HG03064 (cell line): ENCODE results near the gene FAM151B.
A peak's percentile ranks its signal among the peaks of the same experiment; 100 is the strongest.
"Not testable (repeated sequence)": the region's sequence is repeated elsewhere in the genome, so short reads cannot be mapped to it uniquely, and the experiment has no call there.

Experiments used
- ATAC-seq: cut with Tn5 transposase; IDR thresholded peaks from one replicate; pipeline ENCODE4 v1.9.1; 2021; ENCODE audit warnings: low read depth; ENCODE audit not compliant: unreplicated experiment

The FAM151B gene, protein sequence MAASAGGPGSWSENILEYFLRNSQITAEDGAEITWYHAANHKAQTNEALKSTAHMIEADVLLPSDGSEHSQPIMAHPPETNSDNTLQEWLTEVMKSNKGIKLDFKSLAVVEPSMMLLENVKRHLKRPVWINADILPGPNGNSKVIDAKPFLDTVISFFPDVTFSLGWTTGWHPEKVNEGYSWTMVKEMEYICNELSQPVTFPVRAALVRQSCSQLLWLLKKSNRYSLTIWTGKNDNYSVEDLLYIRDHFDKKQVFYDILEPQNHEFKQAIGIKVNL

GRCh38 chr5:80487829-80488721 lies at the start of gene FAM151B:
Gene FAM151B, plus strand, starts transcription at chr5:80488100. Its CDS starts 24 bp downstream, at chr5:80488124.
- peak; percentile 90 for ATAC-seq

DNA sequence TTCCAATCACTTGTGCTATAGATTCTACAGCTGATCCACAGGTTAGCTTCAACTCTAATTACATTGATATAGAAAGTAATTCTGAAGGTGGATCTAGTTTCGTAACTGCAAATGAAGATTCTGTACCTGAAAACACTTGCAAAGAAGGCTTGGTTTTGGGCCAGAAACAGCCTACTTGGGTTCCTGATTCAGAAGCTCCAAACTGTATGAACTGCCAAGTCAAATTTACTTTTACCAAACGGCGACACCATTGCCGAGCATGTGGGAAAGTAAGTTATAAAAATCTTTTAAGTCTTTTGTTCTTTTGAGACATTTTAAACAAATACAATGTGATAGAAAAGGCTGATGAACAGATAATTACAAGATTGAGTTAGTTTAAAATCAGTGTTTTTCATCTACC lies 49.2 kb upstream of the FAM151B start:
- ATAC-seq: no peak

DNA sequence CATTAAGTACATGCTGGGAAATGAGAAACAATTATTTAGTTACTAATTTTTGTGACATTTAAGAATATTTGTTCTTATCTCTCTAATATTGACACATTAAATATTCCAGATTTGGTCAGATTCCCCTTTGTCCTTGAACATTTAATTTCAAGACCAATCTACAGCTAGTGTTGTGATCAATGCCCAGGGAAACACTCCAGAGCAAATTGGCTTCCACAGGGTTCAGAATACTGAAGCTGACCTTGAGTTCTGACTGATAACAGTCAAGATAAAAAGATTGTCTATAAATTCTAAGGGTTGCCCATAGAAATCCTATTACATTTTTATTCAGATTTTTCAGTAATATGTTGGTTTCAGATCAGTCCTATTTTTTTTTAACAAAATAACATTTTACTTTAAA lies 48.7 kb upstream of the FAM151B start:
- no peak for ATAC-seq

GRCh38 chr5:80442742-80443141 lies 45.2 kb upstream of the FAM151B start:
- ATAC-seq: no peak

DNA sequence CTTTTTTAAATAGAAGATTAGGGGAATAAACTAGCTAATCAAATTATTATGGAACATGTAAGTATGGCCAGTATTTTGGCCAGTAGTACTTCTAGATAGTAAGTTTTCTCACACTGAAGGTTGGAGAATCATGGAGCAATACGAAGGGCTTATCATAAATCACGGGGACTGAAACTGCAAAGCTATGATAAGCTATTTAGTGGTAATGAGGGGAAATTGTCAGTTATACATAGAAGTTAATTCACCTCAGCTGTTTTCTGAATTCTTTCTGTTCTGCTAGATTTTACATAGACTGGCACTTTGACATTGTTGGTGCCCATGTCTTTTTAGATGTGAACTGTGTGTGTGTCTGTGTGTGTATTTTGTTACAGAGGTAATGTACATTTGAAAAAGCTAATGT lies 34.5 kb upstream of the FAM151B start:
- ATAC-seq: no peak

DNA sequence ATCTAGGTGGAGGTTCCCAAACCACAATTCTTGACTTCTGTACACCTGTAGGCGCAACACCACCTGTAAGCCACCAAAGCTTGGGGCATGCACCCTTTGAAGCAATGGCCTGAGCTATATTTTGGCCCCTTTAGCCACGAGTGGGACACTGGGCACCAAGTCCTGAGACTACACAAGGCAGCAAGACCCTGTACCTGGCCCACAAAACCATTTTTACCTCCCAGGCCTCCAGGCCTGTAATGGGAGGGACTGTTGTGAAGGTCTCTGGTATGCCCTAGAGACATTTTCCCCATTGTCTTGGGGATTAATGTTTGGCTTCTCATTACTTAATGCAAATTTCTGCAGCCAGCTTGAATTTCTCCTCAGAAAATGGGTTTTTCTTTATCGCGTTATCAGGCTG lies 24.6 kb upstream of the FAM151B start:
- no peak for ATAC-seq

DNA sequence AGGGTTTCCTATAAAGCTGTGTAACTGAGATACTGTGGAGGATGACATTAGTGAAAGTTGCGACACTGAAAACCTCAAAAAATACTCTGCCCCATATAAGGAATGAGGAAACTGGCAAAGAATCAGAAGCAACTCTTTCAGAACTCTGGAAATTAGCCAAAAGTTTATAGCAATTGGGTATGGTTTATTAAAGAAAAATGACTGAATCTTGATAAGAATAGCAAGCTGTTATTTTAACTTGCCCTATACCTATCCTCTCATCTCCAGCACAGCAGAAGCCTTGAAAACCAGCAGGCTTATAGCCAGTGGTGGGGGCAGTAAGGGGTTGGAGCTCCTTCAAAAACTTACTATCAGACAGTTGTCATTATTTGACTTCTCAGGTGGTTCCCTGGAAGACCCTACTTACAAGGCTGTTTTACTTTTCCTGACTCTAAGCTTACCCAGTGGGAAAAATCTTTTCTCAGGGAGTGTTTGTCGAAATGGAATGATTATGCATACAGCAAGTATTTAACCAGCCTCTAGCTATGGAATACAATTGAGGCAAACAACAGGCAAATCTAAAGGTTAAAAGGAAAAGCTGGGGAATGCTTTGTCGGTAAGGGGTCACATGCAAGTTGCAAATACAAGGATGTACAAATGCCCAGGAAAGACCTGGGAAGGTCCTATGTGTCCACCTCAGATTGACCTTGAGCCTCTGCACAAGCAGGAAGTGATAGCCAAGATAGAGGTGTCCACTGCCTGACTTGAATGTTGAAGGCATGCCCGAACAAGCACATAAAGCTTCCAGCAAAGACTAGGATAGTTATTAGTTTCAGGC lies 21.0 kb upstream of the FAM151B start:
- ATAC-seq: no peak

GRCh38 chr5:80468131-80468530 lies 19.8 kb upstream of the FAM151B start:
- no peak for ATAC-seq

- ATAC-seq: not testable (repeated sequence)
Observed at GRCh38 chr5:80470631-80471030, 17.3 kb upstream of the FAM151B start.

DNA sequence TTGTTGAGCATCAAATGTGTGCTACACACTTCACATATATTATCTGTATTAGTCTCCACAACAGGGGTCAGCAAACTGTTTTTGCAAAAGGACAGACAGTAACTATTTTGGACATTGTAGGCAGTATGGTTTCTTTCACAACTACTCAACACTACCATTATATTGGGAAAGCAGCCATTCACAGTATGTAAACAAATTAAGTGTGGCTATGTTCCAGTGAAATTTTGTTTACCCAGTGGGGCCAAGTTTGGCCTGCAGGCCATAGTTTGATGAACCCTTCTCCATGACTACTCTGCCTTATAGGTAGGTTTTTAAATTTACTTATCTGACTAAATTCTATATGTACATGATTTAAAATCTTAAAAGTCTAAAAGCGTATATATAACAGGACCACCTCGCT lies 13.0 kb upstream of the FAM151B start:
- no peak for ATAC-seq

- ATAC-seq: no peak
Observed at GRCh38 chr5:80479713-80480112, 8.2 kb upstream of the FAM151B start.

DNA sequence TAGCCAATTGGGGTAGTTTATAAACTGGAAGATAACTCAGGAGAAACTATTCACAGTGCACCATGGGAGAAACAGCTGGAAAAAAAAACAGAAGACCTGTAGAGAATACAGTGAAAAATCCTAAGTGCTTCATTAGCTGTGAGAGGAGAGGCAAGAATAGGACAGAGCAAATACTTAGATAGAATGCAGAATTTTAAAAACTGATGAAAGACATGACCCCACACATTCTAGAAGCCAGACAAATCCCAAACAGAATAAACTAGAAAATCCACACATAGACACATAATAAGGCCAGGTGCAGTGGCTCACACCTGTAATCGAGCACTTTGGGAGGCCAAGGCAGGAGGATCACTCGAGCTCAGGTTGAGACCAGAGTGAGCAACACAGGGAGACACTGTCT lies 7.5 kb upstream of the FAM151B start:
- no peak for ATAC-seq

- no peak for ATAC-seq
Observed at GRCh38 chr5:80481019-80481893, 6.6 kb upstream of the FAM151B start.

DNA sequence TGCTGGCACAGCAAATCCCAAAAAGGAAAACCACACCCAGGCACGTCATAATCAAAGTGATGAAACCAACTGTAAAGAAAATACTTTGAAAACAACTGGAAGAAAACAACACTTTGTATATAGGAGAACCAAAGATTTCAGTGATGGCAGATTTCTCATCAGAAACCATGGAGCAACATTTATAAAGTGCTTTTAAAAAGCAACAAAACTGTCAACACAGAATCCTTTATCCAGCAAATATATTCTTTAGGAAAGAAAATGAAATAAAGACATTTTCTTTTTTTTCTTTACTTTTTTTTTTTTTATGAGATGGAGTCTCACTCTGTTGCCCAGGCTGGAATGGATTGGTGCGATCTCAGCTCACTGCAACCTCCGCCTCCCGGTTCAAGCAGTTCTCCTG lies 5.3 kb upstream of the FAM151B start:
- ATAC-seq: no peak

- ATAC-seq: no peak
Observed at GRCh38 chr5:80483636-80484232, 4.2 kb upstream of the FAM151B start.

DNA sequence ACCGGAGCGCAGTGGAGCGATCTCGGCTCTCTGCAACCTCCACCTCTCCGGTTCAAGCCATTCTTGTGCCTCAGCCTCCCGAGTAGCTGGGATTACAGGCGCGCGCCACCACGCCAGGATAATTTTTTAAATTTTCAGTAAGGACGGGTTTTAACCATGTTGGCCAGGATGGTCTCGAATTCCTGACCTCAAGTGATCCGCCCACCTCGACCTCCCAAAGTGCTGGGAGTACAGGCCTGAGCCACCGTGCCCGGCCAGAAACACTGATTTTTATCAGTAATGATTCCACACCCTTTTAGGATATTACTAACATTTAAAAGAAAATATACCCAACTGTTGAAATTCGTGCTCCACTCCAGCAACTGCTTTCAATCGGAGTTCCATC lies 464 bp upstream of the FAM151B start:
- no peak for ATAC-seq

DNA sequence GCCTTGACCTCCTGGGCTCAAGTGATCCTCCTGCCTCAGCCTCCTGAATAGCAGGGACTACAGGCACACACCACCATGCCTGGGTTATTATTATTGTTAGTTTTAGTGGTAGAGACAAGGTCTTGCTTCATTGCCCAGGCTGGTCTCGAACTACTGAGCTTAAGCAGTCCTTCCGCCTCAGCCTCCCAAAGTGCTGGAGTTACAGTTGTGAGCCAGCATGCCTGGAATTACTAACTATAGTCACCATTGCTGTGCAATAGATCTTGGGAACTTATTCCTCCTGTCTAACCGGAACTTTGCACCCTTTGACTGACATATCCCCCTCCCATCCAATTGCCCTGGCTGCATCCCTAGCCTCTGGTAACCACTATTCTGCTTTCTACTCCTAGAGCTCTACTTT lies 3.4 kb downstream of the FAM151B start:
- no peak for ATAC-seq

GRCh38 chr5:80492741-80493140 lies 4.8 kb downstream of the FAM151B start:
- ATAC-seq: no peak

DNA sequence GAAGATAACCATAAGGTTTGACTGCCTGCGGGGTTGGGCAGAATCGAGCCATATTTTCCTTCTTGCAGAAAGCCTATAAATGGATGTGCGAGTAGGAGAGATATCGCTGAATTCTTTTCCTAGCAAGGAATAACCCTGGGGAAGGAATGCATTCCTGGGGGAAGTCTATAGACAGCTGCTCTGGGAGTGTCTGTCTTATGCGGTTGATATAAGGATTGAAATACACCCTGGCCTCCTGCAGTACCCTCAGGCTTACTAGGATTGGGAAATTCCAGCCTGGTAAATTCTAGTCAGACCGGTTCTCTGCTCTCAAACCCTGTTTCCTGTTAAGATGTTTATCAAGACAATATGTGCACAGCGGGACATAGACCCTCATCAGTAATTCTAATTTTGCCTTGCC lies 5.5 kb downstream of the FAM151B start:
- not testable (repeated sequence) for ATAC-seq

GRCh38 chr5:80495891-80496290 lies 8.0 kb downstream of the FAM151B start:
- ATAC-seq: no peak
